Body of pancreas (tissue), 4 donors: ENCODE data around the gene TICAM1. TPM values are rescaled to one million over a fixed set of nuclear protein-coding genes. Genes with fewer than 3 reads are reported as not detected.
"Not testable (repeated sequence)": the region's sequence is repeated elsewhere in the genome, so short reads cannot be mapped to it uniquely, and the experiment has no call there.

Experiments used
- ATAC-seq: fragments of 150-250 bp; one replicate; pipeline ENCODE4 v1.9.1; 2016
- DNase-seq, 4 donors: peaks; one replicate each; pipeline ENCODE4 v3.0.0-alpha.2; 2019
- H3K27ac ChIP-seq, 4 donors: fragments of 200-600 bp; sonication (generic); 1 replicate in 3 of 4; 2 replicates in 1 of 4; pipeline versions ENCODE4 v1.5.1 to v1.6.1; 2016 to 2019; ENCODE audit warnings: mild to moderate bottlenecking in 1 of 4, mixed read lengths in 1 of 4, moderate library complexity in 1 of 4
- H3K27me3 ChIP-seq, 2 donors: fragments of 200-600 bp; sonication (generic); one replicate each; pipeline ENCODE4 v1.6.0; 2016; ENCODE audit warnings: mild to moderate bottlenecking in 1 of 2
- H3K36me3 ChIP-seq, 2 donors: fragments of 200-600 bp; sonication (generic); replicated peaks in 1 of 2; 2 replicates each; pipeline ENCODE4 v1.5.1; 2016; ENCODE audit warnings: low read depth in 2 of 2; ENCODE audit not compliant: insufficient read depth in 1 of 2
- H3K4me1 ChIP-seq: fragments of 200-600 bp; sonication (generic); one replicate; pipeline ENCODE4 v1.6.0; 2016
- H3K4me3 ChIP-seq, 2 donors: fragments of 200-600 bp; sonication (generic); 1 replicate in 1 of 2; 2 replicates in 1 of 2; pipeline ENCODE4 v1.5.1; 2016 to 2019
- H3K9me3 ChIP-seq, 3 donors: fragments of 200-600 bp; sonication (generic); 1 replicate in 2 of 3; 2 replicates in 1 of 3; pipeline ENCODE4 v1.5.1; 2016
- CTCF ChIP-seq, 7 experiments: fragments of 450-650 bp in 4 of 7; fragments of 200-600 bp in 3 of 7; sonication (generic) in 3 of 7; IDR thresholded peaks; one replicate each; pipeline ENCODE4 v1.5.1; 2016 to 2019; ENCODE audit warnings: antibody characterized with exemption in 7 of 7
- POLR2A ChIP-seq, 3 donors: fragments of 450-650 bp; IDR thresholded peaks; one replicate each; pipeline ENCODE4 v1.6.1; 2016; ENCODE audit warnings: antibody characterized with exemption in 3 of 3, mild to moderate bottlenecking in 2 of 3
- WGBS, 2 donors: methylation state at CpG; one replicate each; pipeline ENCODE4 v1.1.5; 2017; 5-methylcytosine and 5-hydroxymethylcytosine counted together
- intact Hi-C: fragments of 100-400 bp; cut with DNase I; formaldehyde crosslinking; loops from one replicate; pipeline ENCODE4 v1.15.1; 2023
- total RNA-seq, 2 donors: library from RNA; depleted of rRNA; stranded (reverse); fragments of >200 nt; gene quantifications; one replicate each; pipeline ENCODE4 v1.1.0, GENCODE V29; 2016

Gene TICAM1
- total RNA-seq, 2 donors from 2014 or later: 5.4 to 12.9 TPM

GRCh38 chr19:4806384-4806783, 25.1 kb downstream of the TICAM1 start:
- WGBS, 2 donors: 74 to 95% methylated on average over 2 to 6 of the region's 6 CpGs
- Histone ChIP-seq H3K27ac (no peak overlapping the region), H3K36me3 (no peaks in the 10 kb centered on the region), H3K9me3 (no peaks in the 10 kb centered on the region), H3K4me3 (no peak overlapping the region), H3K4me1 (no peaks in the 10 kb centered on the region), H3K27me3 (no peaks in the 10 kb centered on the region)
- no peak for ATAC-seq
- intact Hi-C loops: loop anchor here (5.0 kb wide), 1 partner anchor 226 kb away; no protein-coding TSS in a partner anchor
- no peak for DNase-seq
- TF ChIP-seq POLR2A (IDR thresholded peaks at IDR 0.05): no peak
- TF ChIP-seq CTCF (IDR thresholded peaks at IDR 0.05): no peak

GRCh38 chr19:4805140-4805539, 26.4 kb downstream of the TICAM1 start:
- not testable (repeated sequence) for H3K9me3 ChIP-seq, H3K4me1 ChIP-seq, H3K4me3 ChIP-seq, DNase-seq, H3K27ac ChIP-seq, H3K36me3 ChIP-seq, ATAC-seq, H3K27me3 ChIP-seq
- 94% methylated on average over 6 of the region's 6 CpGs for WGBS, 2 donors
- intact Hi-C loops: loop anchor here (5.0 kb wide), 1 partner anchor 227 kb away; no protein-coding TSS in a partner anchor

- peak; percentile 25 to 73 (median 62) for TF ChIP-seq CTCF (IDR thresholded peaks at IDR 0.05)
- TF ChIP-seq POLR2A (IDR thresholded peaks at IDR 0.05): no peak
- intact Hi-C loops: no loop called here
- DNase-seq: peak; percentile 54 to 72 (median 60)
- no peaks in the 10 kb centered on the region for H3K9me3 ChIP-seq
- 42 to 43% methylated on average over 17 to 33 of the region's 33 CpGs for WGBS, 2 donors
- no peaks in the 10 kb centered on the region for H3K27me3 ChIP-seq
- peak; percentile 60 for ATAC-seq
- no peaks in the 10 kb centered on the region for H3K36me3 ChIP-seq
- peaks cover 5% of the 10 kb centered on the region for H3K4me1 ChIP-seq
- no peak overlapping the region for H3K27ac ChIP-seq
- no peak overlapping the region for H3K4me3 ChIP-seq
Measured at GRCh38 chr19:4803736-4804695, 27.5 kb downstream of the TICAM1 start.

GRCh38 chr19:4802711-4803110, 28.8 kb downstream of the TICAM1 start:
- 73 to 78% methylated on average over 5 to 7 of the region's 7 CpGs for WGBS, 2 donors
- Histone ChIP-seq H3K4me1 (peaks cover 5% of the 10 kb centered on the region), H3K36me3 (no peaks in the 10 kb centered on the region), H3K27ac (no peak overlapping the region), H3K27me3 (no peaks in the 10 kb centered on the region), H3K9me3 (no peaks in the 10 kb centered on the region), H3K4me3 (no peak overlapping the region)
- intact Hi-C loops: no loop called here
- DNase-seq (no peak), ATAC-seq (no peak)
- no peak for TF ChIP-seq POLR2A (IDR thresholded peaks at IDR 0.05)
- TF ChIP-seq CTCF (IDR thresholded peaks at IDR 0.05): no peak

GRCh38 chr19:4801085-4801619, 30.4 kb downstream of the TICAM1 start:
- DNase-seq (no peak), ATAC-seq (no peak)
- peaks cover 12% of the 10 kb centered on the region for H3K4me1 ChIP-seq
- no peaks in the 10 kb centered on the region for H3K9me3 ChIP-seq
- no peaks in the 10 kb centered on the region for H3K36me3 ChIP-seq
- H3K4me3 ChIP-seq: no peak overlapping the region
- no peak for TF ChIP-seq POLR2A (IDR thresholded peaks at IDR 0.05)
- no peak for TF ChIP-seq CTCF (IDR thresholded peaks at IDR 0.05)
- no peaks in the 10 kb centered on the region for H3K27me3 ChIP-seq
- H3K27ac ChIP-seq: peak overlapping the region in 2 of 4 donors; percentile 16 to 54
- 61 to 64% methylated on average over 3 of the region's 3 CpGs for WGBS, 2 donors
- intact Hi-C loops: no loop called here
